PC-9 (cell line): ENCODE measurements around the gene ECHDC1.

Experiments used
- CTCF ChIP-seq: fragments of 200-600 bp; sonication (generic); conservative IDR thresholded peaks from 2 replicates; pipeline ENCODE4 v1.6.1; 2017; ENCODE audit warnings: mixed run types, antibody characterized with exemption, mild to moderate bottlenecking, moderate library complexity
- EZH2 ChIP-seq: fragments of 200-600 bp; sonication (generic); IDR thresholded peaks from 2 replicates; pipeline ENCODE4 v1.8.0; 2017; ENCODE audit warnings: antibody characterized with exemption, low read depth

- TF ChIP-seq CTCF (no peak), EZH2 (no peak)
Measured at GRCh38 chr6:127267646-127268625, 75.5 kb downstream of the ECHDC1 start.
